ENCODE measurements around the gene FMN2.

GRCh38 chr1:240235521-240236288 is 144.0 kb downstream of the FMN2 start:
- TF ChIP-seq CTCF (IDR thresholded peaks at IDR 0.05; ENCODE audit: insufficient read depth, low read length) (no peak), REST (IDR thresholded peaks at IDR 0.05; ENCODE audit: insufficient replicate concordance, low read depth) (no peak), SPI1 (IDR thresholded peaks at IDR 0.05; ENCODE audit: borderline replicate concordance, low read depth) (no peak), POLR2AphosphoS5 (IDR thresholded peaks at IDR 0.05; ENCODE audit: low read depth) (no peak), GABPA (IDR thresholded peaks at IDR 0.05; ENCODE audit: low read depth) (no peak)
